Stimulated activated CD4-positive, alpha-beta T cell treated with anti-CD3 and anti-CD28 coated beads, Interleukin-4, amount 100 ng/mL, for 24 hours (primary cell): ENCODE results near the gene MIPEP.
"Not testable (repeated sequence)": the region's sequence is repeated elsewhere in the genome, so short reads cannot be mapped to it uniquely, and the experiment has no call there.

Experiments used
- DNase-seq: peaks from one replicate; pipeline ENCODE4 v3.0.0-alpha.2; 2020

Gene MIPEP

GRCh38 chr13:23888658-23889614 lies at the start of gene MIPEP:
MIPEP (minus strand) TSS chr13:23889400; CDS start chr13:23889320, 80 bp downstream.
- peak; percentile 93 for DNase-seq

- DNase-seq = no peak
Observed at GRCh38 chr13:23934520-23934919, 45.3 kb upstream of the MIPEP start.

GRCh38 chr13:23928985-23929384 lies 39.8 kb upstream of the MIPEP start:
- no peak for DNase-seq

GRCh38 chr13:23923031-23923430 lies 33.8 kb upstream of the MIPEP start:
- DNase-seq = no peak

- no peak for DNase-seq
Observed at GRCh38 chr13:23922005-23922932, 33.1 kb upstream of the MIPEP start.

- no peak for DNase-seq
Observed at GRCh38 chr13:23921451-23921888, 32.3 kb upstream of the MIPEP start.

- no peak for DNase-seq
Observed at GRCh38 chr13:23919006-23919405, 29.8 kb upstream of the MIPEP start.

- DNase-seq = no peak
Observed at GRCh38 chr13:23918208-23918607, 29.0 kb upstream of the MIPEP start.

- no peak for DNase-seq
Observed at GRCh38 chr13:23915308-23915707, 26.1 kb upstream of the MIPEP start.

- DNase-seq = no peak
Observed at GRCh38 chr13:23912469-23912868, 23.3 kb upstream of the MIPEP start.

- no peak for DNase-seq
Observed at GRCh38 chr13:23909606-23910005, 20.4 kb upstream of the MIPEP start.

GRCh38 chr13:23905766-23906165 lies 16.6 kb upstream of the MIPEP start:
- DNase-seq = no peak

GRCh38 chr13:23903906-23904280 lies 14.7 kb upstream of the MIPEP start:
- no peak for DNase-seq

GRCh38 chr13:23902975-23903905 lies 14.0 kb upstream of the MIPEP start:
- DNase-seq = no peak

- no peak for DNase-seq
Observed at GRCh38 chr13:23901365-23901764, 12.2 kb upstream of the MIPEP start.

- peak; percentile 54 for DNase-seq
Observed at GRCh38 chr13:23899555-23899954, 10.4 kb upstream of the MIPEP start.

GRCh38 chr13:23898101-23898500 lies 8.9 kb upstream of the MIPEP start:
- DNase-seq = no peak

GRCh38 chr13:23897452-23897919 lies 8.3 kb upstream of the MIPEP start, which contains the start of gene C1QTNF9B:
C1QTNF9B (minus strand) TSS chr13:23897502.
- DNase-seq = not testable (repeated sequence)

- not testable (repeated sequence) for DNase-seq
Observed at GRCh38 chr13:23894746-23895145, 5.5 kb upstream of the MIPEP start.

GRCh38 chr13:23893791-23894190 lies 4.6 kb upstream of the MIPEP start:
- not testable (repeated sequence) for DNase-seq

GRCh38 chr13:23889615-23890607 lies 711 bp upstream of the MIPEP start:
- DNase-seq = no peak
